GM18861 (cell line): ENCODE measurements around the gene RABGAP1L.
"Not testable (repeated sequence)": the region's sequence is repeated elsewhere in the genome, so short reads cannot be mapped to it uniquely, and the experiment has no call there.

Source experiments
- ATAC-seq: cut with Tn5 transposase; IDR thresholded peaks from one replicate; pipeline ENCODE4 v1.9.1; 2021; ENCODE audit not compliant: unreplicated experiment

RABGAP1L gene

GRCh38 chr1:174153085-174153824 lies 6.1 kb upstream of the RABGAP1L start:
- no peak for ATAC-seq

- no peak for ATAC-seq
Measured at GRCh38 chr1:174153825-174154107, 5.6 kb upstream of the RABGAP1L start.

GRCh38 chr1:174156437-174156836 lies 2.9 kb upstream of the RABGAP1L start:
- ATAC-seq = no peak

GRCh38 chr1:174157157-174157806 lies 2.0 kb upstream of the RABGAP1L start:
- ATAC-seq = peak; percentile 47

GRCh38 chr1:174158767-174159251 lies 511 bp upstream of the RABGAP1L start:
- ATAC-seq = peak; percentile 2

- ATAC-seq = no peak
Measured at GRCh38 chr1:174160109-174160473, 771 bp downstream of the RABGAP1L start.

- ATAC-seq = no peak
Measured at GRCh38 chr1:174160603-174161002, 1.3 kb downstream of the RABGAP1L start.

GRCh38 chr1:174161813-174162212 lies 2.5 kb downstream of the RABGAP1L start:
- ATAC-seq = no peak

- ATAC-seq = no peak
Measured at GRCh38 chr1:174164826-174165225, 5.5 kb downstream of the RABGAP1L start.

GRCh38 chr1:174165471-174166137 lies 6.3 kb downstream of the RABGAP1L start:
- no peak for ATAC-seq

- no peak for ATAC-seq
Measured at GRCh38 chr1:174166530-174167264, 7.4 kb downstream of the RABGAP1L start.

- peak; percentile 36 for ATAC-seq
Measured at GRCh38 chr1:174167265-174167803, 8.0 kb downstream of the RABGAP1L start.

- no peak for ATAC-seq
Measured at GRCh38 chr1:174169342-174169741, 10.0 kb downstream of the RABGAP1L start.

- no peak for ATAC-seq
Measured at GRCh38 chr1:174171073-174171472, 11.8 kb downstream of the RABGAP1L start.

GRCh38 chr1:174174461-174175329 lies 15.4 kb downstream of the RABGAP1L start:
- ATAC-seq = no peak

GRCh38 chr1:174178459-174178858 lies 19.1 kb downstream of the RABGAP1L start:
- ATAC-seq = not testable (repeated sequence)

- no peak for ATAC-seq
Measured at GRCh38 chr1:174189428-174190062, 30.2 kb downstream of the RABGAP1L start.

GRCh38 chr1:174190691-174191199 lies 31.4 kb downstream of the RABGAP1L start:
- no peak for ATAC-seq

GRCh38 chr1:174191349-174191862 lies 32.1 kb downstream of the RABGAP1L start:
- ATAC-seq = no peak
